ENCODE data around the gene PRRT1. TPM values are rescaled to one million over a fixed set of nuclear protein-coding genes. Genes with fewer than 3 reads are reported as not detected.
A peak's percentile ranks its signal among the peaks of the same experiment; 100 is the strongest.

PRRT1 gene
- total RNA-seq, 1 experiment from 2014 or later, result 1.9 TPM

DNA sequence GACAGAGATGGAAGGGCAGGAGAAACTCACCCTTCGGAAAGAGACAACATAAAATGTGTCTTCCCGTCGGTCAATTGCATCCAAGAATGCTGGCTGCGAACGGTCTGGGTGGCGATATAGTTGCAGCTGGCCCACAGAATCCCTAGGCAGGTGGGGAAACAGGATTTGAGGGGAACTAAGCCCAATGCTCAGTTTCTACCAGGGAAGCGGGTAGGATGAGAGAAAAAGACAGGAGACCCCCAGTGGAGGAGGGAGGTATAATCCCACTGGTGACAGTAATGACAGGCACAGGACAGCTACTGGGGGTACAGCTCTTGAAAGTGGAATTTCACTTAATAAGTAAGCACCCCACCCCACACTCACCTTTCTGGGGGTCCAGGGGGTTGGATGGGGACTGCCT, 35.1 kb downstream of the PRRT1 start:
- Mint-ChIP-seq H3K27me3 (ENCODE audit: low read depth) (no peaks in the 10 kb centered on the region), H3K4me3 (no peak overlapping the region), H3K9me3 (no peaks in the 10 kb centered on the region; a peak in 1 of 5 replicates), H3K4me1 (peaks cover 0 to 2% of the 10 kb centered on the region in 2 experiments; a peak in 2 of 4 replicates), H3K36me3 (ENCODE audit: insufficient read depth in 1 of 3, low read depth in 3 of 3) (peaks cover 10 to 53% (median 51%) of the 10 kb centered on the region in 3 experiments; a peak in 6 of 7 replicates), H3K27ac (0 out of 7 replicates have a peak overlapping the region, but pooled peaks of 1 of the 3 experiments have one; percentile 35)
- no peak overlapping the region for H3K4me2 ChIP-seq (ENCODE audit: insufficient read depth, insufficient read length, low read length)
- H3K27me3 ChIP-seq (ENCODE audit: insufficient read depth, low read length), result no peaks in the 10 kb centered on the region
- H2AK5ac ChIP-seq (ENCODE audit: insufficient read length, low read length), result no peak overlapping the region
- no peak overlapping the region for H3K27ac ChIP-seq (ENCODE audit: insufficient read length, low read depth, low read length)
- H2BK120ac ChIP-seq (ENCODE audit: low read depth, low read length, poor library complexity, severe bottlenecking), result no peak overlapping the region
- no peak overlapping the region for H3K56ac ChIP-seq (ENCODE audit: insufficient read length, low read depth, low read length)
- H3K23ac ChIP-seq (ENCODE audit: insufficient read length, low read depth, low read length), result no peak overlapping the region
- H3K4ac ChIP-seq (ENCODE audit: low read depth, low read length), result no peak overlapping the region
- no peak overlapping the region for H4K8ac ChIP-seq (replicated peaks; ENCODE audit: insufficient read length, low read depth, low read length)
- no peak overlapping the region for H2BK12ac ChIP-seq (ENCODE audit: insufficient read length, low read depth, low read length)
- H4K5ac ChIP-seq (ENCODE audit: insufficient read length, low read depth, low read length), result no peak overlapping the region
- no peak overlapping the region for H3K18ac ChIP-seq (ENCODE audit: insufficient read length, low read depth, low read length)
- H4K91ac ChIP-seq (ENCODE audit: insufficient read length, low read depth, low read length), result no peak overlapping the region
- H3K23me2 ChIP-seq (ENCODE audit: insufficient read length, low read depth, low read length, poor library complexity, severe bottlenecking), result no peaks in the 10 kb centered on the region
- H3K79me1 ChIP-seq (ENCODE audit: insufficient read depth, low read depth, low read length, poor library complexity, severe bottlenecking), result no peaks in the 10 kb centered on the region
- H3K79me2 ChIP-seq (ENCODE audit: insufficient read depth, low read length), result no peaks in the 10 kb centered on the region
- H2BK20ac ChIP-seq (ENCODE audit: low read depth, low read length, poor library complexity, severe bottlenecking), result no peak overlapping the region
- no peak for DNase-seq
- no peak overlapping the region for H2BK5ac ChIP-seq (ENCODE audit: insufficient read length, low read length)
- WGBS (ENCODE audit: extremely low coverage, insufficient read length, low lambda C conversion rate), result no CpG with 5 or more reads among the region's 7 CpGs
- H4K20me1 ChIP-seq (ENCODE audit: control insufficient read depth, insufficient read depth, insufficient read length), result no peaks in the 10 kb centered on the region
- H3K9ac ChIP-seq (ENCODE audit: extremely low read depth, insufficient read length, low read length), result no peak overlapping the region
- no peaks in the 10 kb centered on the region for H3K4me1 ChIP-seq (ENCODE audit: insufficient read depth, low read length)
- no peak overlapping the region for H2BK15ac ChIP-seq (ENCODE audit: low read depth, low read length)
- H3K14ac ChIP-seq (ENCODE audit: insufficient read depth, low read length), result no peak overlapping the region
- no peaks in the 10 kb centered on the region for H3K9me3 ChIP-seq (ENCODE audit: control insufficient read depth, low read depth, low read length)
- no peak overlapping the region for H3T11ph ChIP-seq (ENCODE audit: low read length)
- TF ChIP-seq, protein P1, sequence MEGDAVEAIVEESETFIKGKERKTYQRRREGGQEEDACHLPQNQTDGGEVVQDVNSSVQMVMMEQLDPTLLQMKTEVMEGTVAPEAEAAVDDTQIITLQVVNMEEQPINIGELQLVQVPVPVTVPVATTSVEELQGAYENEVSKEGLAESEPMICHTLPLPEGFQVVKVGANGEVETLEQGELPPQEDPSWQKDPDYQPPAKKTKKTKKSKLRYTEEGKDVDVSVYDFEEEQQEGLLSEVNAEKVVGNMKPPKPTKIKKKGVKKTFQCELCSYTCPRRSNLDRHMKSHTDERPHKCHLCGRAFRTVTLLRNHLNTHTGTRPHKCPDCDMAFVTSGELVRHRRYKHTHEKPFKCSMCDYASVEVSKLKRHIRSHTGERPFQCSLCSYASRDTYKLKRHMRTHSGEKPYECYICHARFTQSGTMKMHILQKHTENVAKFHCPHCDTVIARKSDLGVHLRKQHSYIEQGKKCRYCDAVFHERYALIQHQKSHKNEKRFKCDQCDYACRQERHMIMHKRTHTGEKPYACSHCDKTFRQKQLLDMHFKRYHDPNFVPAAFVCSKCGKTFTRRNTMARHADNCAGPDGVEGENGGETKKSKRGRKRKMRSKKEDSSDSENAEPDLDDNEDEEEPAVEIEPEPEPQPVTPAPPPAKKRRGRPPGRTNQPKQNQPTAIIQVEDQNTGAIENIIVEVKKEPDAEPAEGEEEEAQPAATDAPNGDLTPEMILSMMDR (conservative IDR thresholded peaks at IDR 0.05), result peak; percentile 57
- H2AFZ ChIP-seq (ENCODE audit: low read length), result no peak overlapping the region

Measured in H9 (cell line).